Left ventricle myocardium inferior (tissue), 1 donor: ENCODE data around the gene GLT1D1. TPM values are rescaled to one million over a fixed set of nuclear protein-coding genes. Genes with fewer than 3 reads are reported as not detected.

Source experiments
- DNase-seq: peaks from one replicate; pipeline ENCODE4 v3.0.0-alpha.2; 2020
- H3K27ac ChIP-seq: fragments of 200-600 bp; replicated peaks from 2 replicates; pipeline ENCODE4 v1.8.0; 2021
- H3K27me3 ChIP-seq: fragments of 200-600 bp; 2 replicates; pipeline ENCODE4 v1.8.0; 2021; ENCODE audit warnings: low read depth
- H3K36me3 ChIP-seq: fragments of 200-600 bp; 2 replicates; pipeline ENCODE4 v1.8.0; 2021
- H3K4me1 ChIP-seq: fragments of 200-600 bp; 2 replicates; pipeline ENCODE4 v1.8.0; 2021
- H3K4me3 ChIP-seq: fragments of 200-600 bp; 2 replicates; pipeline ENCODE4 v1.8.0; 2021; ENCODE audit warnings: mild to moderate bottlenecking, moderate library complexity
- H3K9me3 ChIP-seq: fragments of 200-600 bp; replicated peaks from 2 replicates; pipeline ENCODE4 v1.8.0; 2021
- CTCF ChIP-seq: fragments of 200-600 bp; IDR thresholded peaks from 2 replicates; pipeline ENCODE4 v1.8.0; 2021; ENCODE audit warnings: antibody characterized with exemption, mild to moderate bottlenecking, borderline replicate concordance
- intact Hi-C: fragments of 100-400 bp; cut with micrococcal nuclease; formaldehyde crosslinking; loops from one replicate; pipeline ENCODE4 v1.11.0; 2022
- total RNA-seq: library from RNA; stranded (reverse); fragmentation: NEBNext Ultra II Directional; extraction: Animal tissue kit (Norgen Biotek cat#: 25700); gene quantifications from one replicate; pipeline ENCODE4 v1.2.1, GENCODE V29; 2021
- donor health status: DM: no; HTN: yes; CAD: no; lungs with severe emphysema.

The GLT1D1 gene
- total RNA-seq, 1 donor from 2014 or later: 11.8 TPM

GRCh38 chr12:128978067-128978466, 124.8 kb downstream of the GLT1D1 start:
- no peak for TF ChIP-seq CTCF
- H3K27ac ChIP-seq: no peak overlapping the region
- H3K4me1 ChIP-seq: no peaks in the 10 kb centered on the region
- no peaks in the 10 kb centered on the region for H3K9me3 ChIP-seq
- peaks cover 91% of the 10 kb centered on the region for H3K27me3 ChIP-seq
- no peak overlapping the region for H3K4me3 ChIP-seq
- H3K36me3 ChIP-seq: no peaks in the 10 kb centered on the region
- intact Hi-C loops: no loop called here
- no peak for DNase-seq

DNA sequence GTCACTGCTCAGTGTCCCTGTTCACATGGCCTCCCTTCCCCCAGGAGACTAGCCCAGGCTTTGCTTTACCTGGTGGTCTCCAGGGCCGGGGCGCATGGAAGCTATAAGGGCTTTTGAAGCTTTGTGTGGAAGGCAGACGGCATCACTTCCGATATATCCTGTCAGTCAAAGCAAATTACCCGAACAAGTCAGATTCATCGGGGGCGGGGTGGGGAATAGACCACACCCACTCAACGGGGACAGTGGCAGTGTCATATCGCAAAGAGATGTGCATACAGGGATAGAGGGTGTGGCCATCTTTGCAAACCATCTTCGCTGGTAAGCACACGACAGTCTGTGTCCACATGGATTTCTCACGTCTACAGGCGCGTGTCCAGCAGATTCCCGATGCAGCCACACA, 127.3 kb downstream of the GLT1D1 start:
- no peak for TF ChIP-seq CTCF
- no peaks in the 10 kb centered on the region for H3K36me3 ChIP-seq
- intact Hi-C loops: no loop called here
- DNase-seq: no peak
- H3K4me3 ChIP-seq: no peak overlapping the region
- no peaks in the 10 kb centered on the region for H3K4me1 ChIP-seq
- H3K27ac ChIP-seq: no peak overlapping the region
- H3K27me3 ChIP-seq: peaks cover 78% of the 10 kb centered on the region
- H3K9me3 ChIP-seq: no peaks in the 10 kb centered on the region

DNA sequence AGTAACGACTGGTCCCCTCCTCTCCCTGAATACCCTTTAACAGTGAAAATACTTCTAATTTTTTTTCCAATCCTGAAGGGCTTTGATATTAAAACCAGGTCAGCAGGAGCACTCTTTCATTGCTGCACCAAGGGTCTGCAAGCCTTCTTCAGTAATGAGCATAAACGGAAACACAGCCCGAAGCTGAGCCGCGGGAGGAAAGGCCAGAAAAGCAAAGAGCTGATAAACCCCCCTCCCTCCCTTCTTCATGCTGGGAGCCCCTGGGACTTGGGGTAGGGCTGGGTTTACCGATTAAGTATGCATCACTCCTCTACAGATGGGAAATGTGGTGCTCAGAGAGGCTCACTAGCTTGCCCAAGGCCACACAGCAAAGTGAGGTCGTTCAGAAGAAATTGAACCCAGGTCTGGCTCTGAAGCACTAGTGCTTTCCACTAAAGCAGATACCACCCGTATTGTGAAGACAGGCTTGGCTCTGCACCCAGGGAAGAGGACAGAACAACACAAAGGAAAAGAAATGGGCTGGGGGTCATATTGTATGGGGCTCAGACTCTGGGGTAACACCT, 128.8 kb downstream of the GLT1D1 start:
- DNase-seq: no peak

GRCh38 chr12:128982933-128983332, 129.7 kb downstream of the GLT1D1 start:
- Histone ChIP-seq H3K27ac (no peak overlapping the region), H3K9me3 (no peaks in the 10 kb centered on the region), H3K4me1 (no peaks in the 10 kb centered on the region), H3K27me3 (peaks cover 55% of the 10 kb centered on the region), H3K4me3 (no peak overlapping the region), H3K36me3 (no peaks in the 10 kb centered on the region)
- DNase-seq: no peak
- no peak for TF ChIP-seq CTCF
- intact Hi-C loops: no loop called here

More for the DNA sequence above, 128.8 kb downstream of the GLT1D1 start:
- peaks cover 64% of the 10 kb centered on the region for H3K27me3 ChIP-seq
- H3K9me3 ChIP-seq: no peaks in the 10 kb centered on the region
- H3K36me3 ChIP-seq: no peaks in the 10 kb centered on the region
- H3K27ac ChIP-seq: no peak overlapping the region
- H3K4me3 ChIP-seq: no peak overlapping the region
- TF ChIP-seq CTCF: no peak
- no peaks in the 10 kb centered on the region for H3K4me1 ChIP-seq
- intact Hi-C loops: no loop called here

- no peak for DNase-seq
- no peaks in the 10 kb centered on the region for H3K9me3 ChIP-seq
- H3K4me3 ChIP-seq: no peak overlapping the region
- intact Hi-C loops: no loop called here
- H3K27ac ChIP-seq: no peak overlapping the region
- H3K36me3 ChIP-seq: no peaks in the 10 kb centered on the region
- H3K4me1 ChIP-seq: no peaks in the 10 kb centered on the region
- peaks cover 50% of the 10 kb centered on the region for H3K27me3 ChIP-seq
- no peak for TF ChIP-seq CTCF
These were observed 130.1 kb downstream of the GLT1D1 start for GRCh38 chr12:128983371-128983770.

- peaks cover 22% of the 10 kb centered on the region for H3K27me3 ChIP-seq
- intact Hi-C loops: no loop called here
- no peaks in the 10 kb centered on the region for H3K4me1 ChIP-seq
- H3K36me3 ChIP-seq: no peaks in the 10 kb centered on the region
- no peak for DNase-seq
- no peak for TF ChIP-seq CTCF
- no peak overlapping the region for H3K4me3 ChIP-seq
- no peak overlapping the region for H3K27ac ChIP-seq
- peaks cover 9% of the 10 kb centered on the region for H3K9me3 ChIP-seq
These were observed 133.7 kb downstream of the GLT1D1 start for GRCh38 chr12:128986957-128987356.
